HepG2 (cell line): Measurements from ENCODE around the gene TBCEL. TPM values are rescaled to one million over a fixed set of nuclear protein-coding genes. Genes with fewer than 3 reads are reported as not detected.

ENCODE experiments used
- ATAC-seq: fragments of 200-7000 bp; cut with Tn5 transposase; 3 replicates; pipeline ENCODE4 v1.9.1; 2020; ENCODE audit warnings: mild to moderate bottlenecking, moderate library complexity
- BruUV-seq: library from RNA; stranded (reverse); fragments of 400-500 nt; replicated peaks from 2 replicates; lab custom pipeline; 2021; lab: Mats Ljungman, UMichigan
- CTCF ChIA-PET: fragments of 300-600 bp; formaldehyde crosslinking; extraction: SDS; loops from one replicate; lab custom pipeline; 2021; ENCODE audit warnings: low total read pairs, inconsistent platforms, low intra/inter-chr PET ratio; lab: Yijun Ruan, JAX
- POLR2A ChIA-PET: fragments of 350-600 bp; sonication (Branson Sonifier 250); formaldehyde crosslinking; loops from one replicate; lab custom pipeline; 2020; ENCODE audit warnings: antibody characterized with exemption, inconsistent platforms; lab: Yijun Ruan, JAX
- DNase-seq: peaks from one replicate; pipeline ENCODE4 v3.0.0-alpha.2; 2015; ENCODE audit warnings: low spot score
- FAIRE-seq: peaks from 3 replicates; lab custom pipeline; 2011; peaks lifted over from hg19 to GRCh38; lab: Jason Lieb, UNC
- H2AFZ ChIP-seq: one replicate; pipeline ENCODE4 v1.6.1; 2011; ENCODE audit warnings: low read length, inconsistent platforms
- H3K27ac ChIP-seq: fragments of 300-600 bp; 3 replicates; pipeline ENCODE4 v1.8.0; 2011; ENCODE audit warnings: mixed run types, mild to moderate bottlenecking, mixed read lengths, low read length, inconsistent platforms; ENCODE audit not compliant: insufficient read depth; ENCODE audit errors: extremely low read length
- H3K27me3 ChIP-seq, 2 experiments: fragments of 200-600 bp in 1 of 2; 2 replicates in 1 of 2; 3 replicates in 1 of 2; pipeline versions ENCODE4 v1.6.0 to v1.8.0; 2011; ENCODE audit warnings: low read length in 2 of 2, mild to moderate bottlenecking in 2 of 2, moderate library complexity in 2 of 2, inconsistent platforms in 1 of 2; ENCODE audit not compliant: insufficient read depth in 2 of 2, control insufficient read depth in 1 of 2
- H3K36me3 ChIP-seq, 2 experiments: fragments of 200-600 bp in 1 of 2; replicated peaks in 1 of 2; 2 replicates in 1 of 2; 3 replicates in 1 of 2; pipeline versions ENCODE4 v1.5.1 to v1.8.0; 2011; ENCODE audit warnings: low read length in 2 of 2, inconsistent platforms in 1 of 2; ENCODE audit not compliant: insufficient read depth in 2 of 2, control insufficient read depth in 1 of 2
- H3K4me1 ChIP-seq: 2 replicates; pipeline ENCODE4 v1.5.1; 2012; ENCODE audit warnings: low read length, inconsistent platforms; ENCODE audit not compliant: insufficient read depth
- H3K4me2 ChIP-seq: 2 replicates; pipeline ENCODE4 v1.6.0; 2011; ENCODE audit warnings: low read depth, low read length, inconsistent platforms
- H3K4me3 ChIP-seq, 3 experiments: fragments of 200-600 bp in 1 of 3; sonication (generic), shearing (Covaris generic) in 1 of 3; replicated peaks in 1 of 3; 2 replicates each; pipeline ENCODE4 v1.5.1; 2011 to 2016; ENCODE audit warnings: low read length in 3 of 3, inconsistent platforms in 2 of 3, low read depth in 2 of 3, mild to moderate bottlenecking in 2 of 3, control low read depth in 1 of 3, mixed read lengths in 1 of 3; ENCODE audit not compliant: insufficient read depth in 1 of 3
- H3K79me2 ChIP-seq: one replicate; pipeline ENCODE4 v1.6.1; 2011; ENCODE audit warnings: low read length, inconsistent platforms; ENCODE audit not compliant: insufficient read depth
- H3K9ac ChIP-seq: 2 replicates; pipeline ENCODE4 v1.6.0; 2011; ENCODE audit warnings: mild to moderate bottlenecking, low read depth, low read length, inconsistent platforms; ENCODE audit not compliant: insufficient read depth
- H3K9me3 ChIP-seq: 2 replicates; pipeline ENCODE4 v1.5.1; 2012; ENCODE audit warnings: mild to moderate bottlenecking, low read length
- H4K20me1 ChIP-seq: 2 replicates; pipeline ENCODE4 v1.6.0; 2011; ENCODE audit warnings: inconsistent platforms, mild to moderate bottlenecking, low read length, moderate library complexity; ENCODE audit not compliant: insufficient read depth
- CBFB ChIP-seq: sonication (generic); formaldehyde crosslinking; IDR thresholded peaks from 2 replicates; pipeline ENCODE4 v1.4.0; 2020; ENCODE audit warnings: missing genetic modification reagents
- EHMT2 ChIP-seq: fragments of 200-600 bp; sonication (generic); IDR thresholded peaks from 2 replicates; pipeline ENCODE4 v1.7.0; 2017; ENCODE audit warnings: antibody characterized with exemption, low read depth, low read length, borderline replicate concordance
- ELF1 ChIP-seq: sonication (generic); formaldehyde crosslinking; IDR thresholded peaks from 2 replicates; pipeline ENCODE4 v1.4.0; 2020; ENCODE audit warnings: missing genetic modification reagents
- MIER2 ChIP-seq: IDR thresholded peaks from 2 replicates; pipeline ENCODE4 v1.6.1; 2016; ENCODE audit warnings: missing biosample characterization, missing genetic modification reagents
- SRSF1 ChIP-seq: fragments of 200-400 bp; formaldehyde crosslinking; optimal IDR thresholded peaks from 2 replicates; pipeline ENCODE3; 2017; ENCODE audit warnings: mild to moderate bottlenecking, low read depth, low read length, moderate library complexity
- SYNCRIP ChIP-seq: fragments of 200-400 bp; formaldehyde crosslinking; IDR thresholded peaks from 2 replicates; pipeline ENCODE4 v1.6.1; 2018; ENCODE audit warnings: mild to moderate bottlenecking, low read depth, low read length; ENCODE audit not compliant: insufficient read depth
- TOE1 ChIP-seq: sonication (generic); formaldehyde crosslinking; IDR thresholded peaks from 2 replicates; pipeline ENCODE4 v1.4.0; 2020; ENCODE audit warnings: mild to moderate bottlenecking, missing genetic modification reagents
- ZNF547 ChIP-seq: sonication (generic); formaldehyde crosslinking; IDR thresholded peaks from 2 replicates; pipeline ENCODE4 v1.5.1; 2020; ENCODE audit warnings: mild to moderate bottlenecking, missing genetic modification reagents
- WGBS: methylation state at CpG from one replicate; pipeline ENCODE4 v1.1.6; 2017; ENCODE audit warnings: low lambda C conversion rate; 5-methylcytosine and 5-hydroxymethylcytosine counted together
- in situ Hi-C: cut with HindIII; loops from 2 replicates; pipeline ENCODE4 v1.10.0; 2017; ENCODE audit warnings: low pct_unique_long_range_greater_than_20kb; ENCODE audit not compliant: extremely low pct_ligation_motif_present
- intact Hi-C: fragments of 100-400 bp; cut with micrococcal nuclease; formaldehyde crosslinking; loops from one replicate; pipeline ENCODE4 v1.10.0; 2022; ENCODE audit not compliant: unreplicated experiment
- polyA plus RNA-seq, 8 experiments: library from polyadenylated mRNA; depleted of rRNA in 3 of 8; stranded (reverse) in 7 of 8; unstranded in 1 of 8; fragments of >200 nt; fragmentation: Illumina TruSeq in 4 of 8; extraction: Trizol in 4 of 8; gene quantifications; 2 replicates each; pipeline versions ENCODE4 v1.2.1 to v1.2.3, GENCODE V29; 2011 to 2016; ENCODE audit warnings: low read depth in 4 of 8, missing spikeins in 1 of 8, mixed read lengths in 1 of 8; ENCODE audit not compliant: insufficient read depth in 1 of 8
- total RNA-seq, 5 experiments: library from RNA; depleted of rRNA; stranded (reverse); fragments of >200 nt; fragmentation: Illumina TruSeq; extraction: Trizol; gene quantifications; 2 replicates each; pipeline ENCODE4 v1.2.3, GENCODE V29; 2016; ENCODE audit warnings: low read depth in 1 of 5
- TF ChIP-seq, protein P1 (sequence below), 2 experiments: IDR thresholded peaks; 2 replicates each; pipeline ENCODE4 v1.6.1; 2011 to 2012; ENCODE audit warnings: low read length in 2 of 2, borderline replicate concordance in 1 of 2, low read depth in 1 of 2, mild to moderate bottlenecking in 1 of 2, moderate library complexity in 1 of 2
- TF ChIP-seq, protein P2 (sequence below): sonication (generic); formaldehyde crosslinking; IDR thresholded peaks from 2 replicates; pipeline ENCODE4 v1.9.0; 2021; ENCODE audit warnings: missing genetic modification reagents, borderline replicate concordance

The TBCEL gene
- total and polyA plus RNA-seq, 2 of the 13 experiments (the other 11 are each of a cell fraction or from before 2014, with no cell fraction given) = 6.1 to 12.5 TPM

DNA sequence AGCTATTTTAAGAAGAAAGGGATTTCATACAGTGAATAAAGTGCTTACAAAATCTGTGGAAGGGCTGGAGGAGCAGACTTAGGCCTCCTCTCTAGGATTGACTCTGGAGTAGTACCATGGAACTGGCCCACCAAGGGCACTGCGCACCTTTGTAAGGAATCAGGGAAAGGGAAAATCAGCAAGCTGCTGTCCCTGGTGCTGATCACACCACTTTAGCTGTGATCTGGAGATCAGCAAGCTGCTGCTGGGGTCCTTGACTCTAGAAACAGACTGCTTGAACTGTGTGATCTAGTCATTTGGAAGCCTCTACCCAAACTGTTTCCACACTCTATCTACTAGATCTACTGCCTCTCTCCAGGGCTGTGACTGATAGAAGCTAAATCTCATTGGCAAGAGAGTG is 58.8 kb downstream of the TBCEL start:
- H3K9ac ChIP-seq = no peak overlapping the region
- ChIA-PET POLR2A (no interaction called here), CTCF (no interaction called here)
- no peak for TF ChIP-seq CBFB (CRISPR knock-in tag)
- no peak for TF ChIP-seq TOE1 (CRISPR knock-in tag)
- no peak for TF ChIP-seq ELF1 (CRISPR knock-in tag)
- 0 out of 2 replicates have a peak, but pooled peaks have one; percentile 46 for TF ChIP-seq EHMT2
- TF ChIP-seq, protein P1, sequence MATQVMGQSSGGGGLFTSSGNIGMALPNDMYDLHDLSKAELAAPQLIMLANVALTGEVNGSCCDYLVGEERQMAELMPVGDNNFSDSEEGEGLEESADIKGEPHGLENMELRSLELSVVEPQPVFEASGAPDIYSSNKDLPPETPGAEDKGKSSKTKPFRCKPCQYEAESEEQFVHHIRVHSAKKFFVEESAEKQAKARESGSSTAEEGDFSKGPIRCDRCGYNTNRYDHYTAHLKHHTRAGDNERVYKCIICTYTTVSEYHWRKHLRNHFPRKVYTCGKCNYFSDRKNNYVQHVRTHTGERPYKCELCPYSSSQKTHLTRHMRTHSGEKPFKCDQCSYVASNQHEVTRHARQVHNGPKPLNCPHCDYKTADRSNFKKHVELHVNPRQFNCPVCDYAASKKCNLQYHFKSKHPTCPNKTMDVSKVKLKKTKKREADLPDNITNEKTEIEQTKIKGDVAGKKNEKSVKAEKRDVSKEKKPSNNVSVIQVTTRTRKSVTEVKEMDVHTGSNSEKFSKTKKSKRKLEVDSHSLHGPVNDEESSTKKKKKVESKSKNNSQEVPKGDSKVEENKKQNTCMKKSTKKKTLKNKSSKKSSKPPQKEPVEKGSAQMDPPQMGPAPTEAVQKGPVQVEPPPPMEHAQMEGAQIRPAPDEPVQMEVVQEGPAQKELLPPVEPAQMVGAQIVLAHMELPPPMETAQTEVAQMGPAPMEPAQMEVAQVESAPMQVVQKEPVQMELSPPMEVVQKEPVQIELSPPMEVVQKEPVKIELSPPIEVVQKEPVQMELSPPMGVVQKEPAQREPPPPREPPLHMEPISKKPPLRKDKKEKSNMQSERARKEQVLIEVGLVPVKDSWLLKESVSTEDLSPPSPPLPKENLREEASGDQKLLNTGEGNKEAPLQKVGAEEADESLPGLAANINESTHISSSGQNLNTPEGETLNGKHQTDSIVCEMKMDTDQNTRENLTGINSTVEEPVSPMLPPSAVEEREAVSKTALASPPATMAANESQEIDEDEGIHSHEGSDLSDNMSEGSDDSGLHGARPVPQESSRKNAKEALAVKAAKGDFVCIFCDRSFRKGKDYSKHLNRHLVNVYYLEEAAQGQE (IDR thresholded peaks at IDR 0.05; ENCODE audit: borderline replicate concordance in 1 of 2, low read depth in 1 of 2, low read length in 2 of 2) = peak; percentile 76 to 95
- TF ChIP-seq SRSF1 = no peak
- TF ChIP-seq, protein P2, sequence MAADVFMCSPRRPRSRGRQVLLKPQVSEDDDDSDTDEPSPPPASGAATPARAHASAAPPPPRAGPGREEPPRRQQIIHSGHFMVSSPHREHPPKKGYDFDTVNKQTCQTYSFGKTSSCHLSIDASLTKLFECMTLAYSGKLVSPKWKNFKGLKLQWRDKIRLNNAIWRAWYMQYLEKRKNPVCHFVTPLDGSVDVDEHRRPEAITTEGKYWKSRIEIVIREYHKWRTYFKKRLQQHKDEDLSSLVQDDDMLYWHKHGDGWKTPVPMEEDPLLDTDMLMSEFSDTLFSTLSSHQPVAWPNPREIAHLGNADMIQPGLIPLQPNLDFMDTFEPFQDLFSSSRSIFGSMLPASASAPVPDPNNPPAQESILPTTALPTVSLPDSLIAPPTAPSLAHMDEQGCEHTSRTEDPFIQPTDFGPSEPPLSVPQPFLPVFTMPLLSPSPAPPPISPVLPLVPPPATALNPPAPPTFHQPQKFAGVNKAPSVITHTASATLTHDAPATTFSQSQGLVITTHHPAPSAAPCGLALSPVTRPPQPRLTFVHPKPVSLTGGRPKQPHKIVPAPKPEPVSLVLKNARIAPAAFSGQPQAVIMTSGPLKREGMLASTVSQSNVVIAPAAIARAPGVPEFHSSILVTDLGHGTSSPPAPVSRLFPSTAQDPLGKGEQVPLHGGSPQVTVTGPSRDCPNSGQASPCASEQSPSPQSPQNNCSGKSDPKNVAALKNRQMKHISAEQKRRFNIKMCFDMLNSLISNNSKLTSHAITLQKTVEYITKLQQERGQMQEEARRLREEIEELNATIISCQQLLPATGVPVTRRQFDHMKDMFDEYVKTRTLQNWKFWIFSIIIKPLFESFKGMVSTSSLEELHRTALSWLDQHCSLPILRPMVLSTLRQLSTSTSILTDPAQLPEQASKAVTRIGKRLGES (CRISPR knock-in tag) = 0 out of 2 replicates have a peak, but pooled peaks have one; percentile 31
- TF ChIP-seq MIER2 (CRISPR knock-in tag) = peak; percentile 94
- TF ChIP-seq SYNCRIP = no peak
- TF ChIP-seq ZNF547 (CRISPR knock-in tag) = no peak
- ATAC-seq (no peak), DNase-seq (no peak), FAIRE-seq (no peak)
- intact Hi-C loops (no loop called here), in situ Hi-C loops (no loop called here)
- H4K20me1 ChIP-seq = no peaks in the 10 kb centered on the region
- H3K27me3 ChIP-seq = no peaks in the 10 kb centered on the region
- H3K27ac ChIP-seq = no peak overlapping the region
- H3K4me1 ChIP-seq = no peaks in the 10 kb centered on the region
- H2AFZ ChIP-seq = no peak overlapping the region
- H3K79me2 ChIP-seq = no peaks in the 10 kb centered on the region
- no CpG with 5 or more reads among the region's 1 CpG for WGBS
- 0 out of 5 replicates have a peak, but pooled peaks cover 0 to 13% of the 10 kb centered on the region in 2 experiments for H3K36me3 ChIP-seq
- H3K4me3 ChIP-seq = no peak overlapping the region
- no peaks in the 10 kb centered on the region for H3K9me3 ChIP-seq
- no TSS peak for BruUV-seq
- H3K4me2 ChIP-seq = no peak overlapping the region
